K562 (cell line): ENCODE results near the gene PXN. TPM values are rescaled to one million over a fixed set of nuclear protein-coding genes. Genes with fewer than 3 reads are reported as not detected.
A peak's percentile ranks its signal among the peaks of the same experiment; 100 is the strongest.

Source experiments
- ATAC-seq: fragments of 200-7000 bp; cut with Tn5 transposase; 3 replicates; pipeline ENCODE4 v1.9.1; 2020; ENCODE audit warnings: moderate library complexity
- BruUV-seq: library from RNA; stranded (reverse); fragments of 400-500 nt; replicated peaks from 2 replicates; lab custom pipeline; 2021; lab: Mats Ljungman, UMichigan
- CTCF ChIA-PET: fragments of 300-600 bp; formaldehyde crosslinking; extraction: SDS; loops from one replicate; lab custom pipeline; 2021; ENCODE audit warnings: low intra/inter-chr PET ratio; lab: Yijun Ruan, JAX
- POLR2A ChIA-PET: fragments of 300-600, 350-650 bp; sonication (Branson Sonifier 250); formaldehyde crosslinking; extraction: SDS; loops from one replicate; lab custom pipeline; 2021; ENCODE audit warnings: antibody characterized with exemption, inconsistent platforms; lab: Yijun Ruan, JAX
- DNase-seq, 4 experiments: peaks; one replicate each; pipeline versions ENCODE4 v3.0.0 to v3.0.0-alpha.2; 2011 to 2018; ENCODE audit warnings: low spot score in 3 of 4, mixed read lengths in 3 of 4; ENCODE audit errors: extremely low read depth in 1 of 4
- FAIRE-seq: peaks from 2 replicates; lab custom pipeline; 2011; peaks lifted over from hg19 to GRCh38; lab: Jason Lieb, UNC
- H2AFZ ChIP-seq: 2 replicates; pipeline ENCODE4 v1.6.0; 2011; ENCODE audit warnings: low read depth, low read length, control low read depth, inconsistent platforms
- H3K27ac ChIP-seq: fragments of 200-600 bp; 3 replicates; pipeline ENCODE4 v1.8.0; 2011; ENCODE audit warnings: low read depth, mild to moderate bottlenecking, control low read depth, inconsistent platforms, low read length, moderate library complexity, mixed read lengths; ENCODE audit errors: extremely low read depth
- H3K27me3 ChIP-seq, 2 experiments: fragments of 300-600 bp in 1 of 2; 2 replicates in 1 of 2; 3 replicates in 1 of 2; pipeline versions ENCODE4 v1.6.0 to v1.8.0; 2011; ENCODE audit warnings: inconsistent platforms in 2 of 2, low read length in 2 of 2, mild to moderate bottlenecking in 1 of 2, mixed read lengths in 1 of 2, moderate library complexity in 1 of 2; ENCODE audit not compliant: control insufficient read depth in 2 of 2, insufficient read depth in 2 of 2
- H3K36me3 ChIP-seq: fragments of 300-600 bp; 3 replicates; pipeline ENCODE4 v1.8.0; 2011; ENCODE audit warnings: mild to moderate bottlenecking, low read length, inconsistent platforms; ENCODE audit not compliant: control insufficient read depth, insufficient read depth
- H3K4me1 ChIP-seq, 2 experiments: fragments of 200-600 bp in 1 of 2; replicated peaks in 1 of 2; 2 replicates in 1 of 2; 3 replicates in 1 of 2; pipeline versions ENCODE4 v1.5.1 to v1.8.0; 2011; ENCODE audit warnings: inconsistent platforms in 2 of 2, low read length in 2 of 2, mild to moderate bottlenecking in 1 of 2, mixed read lengths in 1 of 2, moderate library complexity in 1 of 2; ENCODE audit not compliant: control insufficient read depth in 2 of 2, insufficient read depth in 2 of 2
- H3K4me2 ChIP-seq: 2 replicates; pipeline ENCODE4 v1.6.1; 2011; ENCODE audit warnings: low read length, control low read depth, inconsistent platforms, mixed read lengths; ENCODE audit not compliant: insufficient read depth
- H3K4me3 ChIP-seq: fragments of 200-600 bp; sonication (generic), shearing (Covaris generic); 2 replicates; pipeline ENCODE4 v1.5.1; 2016; ENCODE audit warnings: control low read depth, inconsistent platforms
- H3K79me2 ChIP-seq: fragments of 200-600 bp; 3 replicates; pipeline ENCODE4 v1.8.0; 2011; ENCODE audit warnings: low read length, inconsistent platforms; ENCODE audit not compliant: control insufficient read depth, insufficient read depth
- H3K9ac ChIP-seq, 2 experiments: 2 replicates each; pipeline versions ENCODE4 v1.6.0 to v1.6.1; 2011; ENCODE audit warnings: low read depth in 2 of 2, low read length in 2 of 2, control low read depth in 1 of 2, inconsistent platforms in 1 of 2, mild to moderate bottlenecking in 1 of 2, mixed read lengths in 1 of 2; ENCODE audit not compliant: insufficient read depth in 1 of 2
- H3K9me1 ChIP-seq: one replicate; pipeline ENCODE4 v1.6.0; 2011; ENCODE audit warnings: inconsistent platforms, mild to moderate bottlenecking, low read length, moderate library complexity; ENCODE audit not compliant: control insufficient read depth, insufficient read depth
- H3K9me3 ChIP-seq: replicated peaks from 2 replicates; pipeline ENCODE4 v1.5.1; 2011; ENCODE audit warnings: low read depth, low read length, inconsistent platforms; ENCODE audit not compliant: control insufficient read depth, insufficient read depth
- H4K20me1 ChIP-seq: replicated peaks from 2 replicates; pipeline ENCODE4 v1.6.1; 2011; ENCODE audit warnings: low read length, inconsistent platforms, mixed read lengths; ENCODE audit not compliant: control insufficient read depth, insufficient read depth
- EP400 ChIP-seq: fragments of 450-650 bp; IDR thresholded peaks from 2 replicates; pipeline ENCODE4 v1.6.1; 2017; ENCODE audit warnings: antibody characterized with exemption, mild to moderate bottlenecking, moderate library complexity
- HINFP ChIP-seq: fragments of 450-650 bp; conservative IDR thresholded peaks from 2 replicates; pipeline ENCODE4 v1.6.1; 2016; ENCODE audit warnings: missing genetic modification characterization, low read depth, mild to moderate bottlenecking, control low read depth, missing compliant biosample characterization
- L3MBTL2 ChIP-seq: fragments of 450-650 bp; IDR thresholded peaks from 2 replicates; pipeline ENCODE4 v1.6.1; 2016; ENCODE audit warnings: mild to moderate bottlenecking, moderate library complexity
- MCM3 ChIP-seq: fragments of 450-650 bp; IDR thresholded peaks from 2 replicates; pipeline ENCODE4 v1.6.1; 2016
- POLR2A ChIP-seq: fragments of 450-650 bp; conservative IDR thresholded peaks from 2 replicates; pipeline ENCODE4 v1.6.1; 2016
- POLR2AphosphoS2 ChIP-seq: IDR thresholded peaks from 2 replicates; pipeline ENCODE4 v1.6.1; 2012; ENCODE audit warnings: low read length, improper control_type of control experiment
- RBFOX2 ChIP-seq: fragments of 200-400 bp; formaldehyde crosslinking; IDR thresholded peaks from 2 replicates; pipeline ENCODE4 v1.6.1; 2017; ENCODE audit warnings: low read depth, mild to moderate bottlenecking, low read length, moderate library complexity
- SIN3A ChIP-seq, 2 experiments: fragments of 150-350 bp in 1 of 2; IDR thresholded peaks; 2 replicates each; pipeline ENCODE4 v1.6.1; 2011 to 2016; ENCODE audit warnings: borderline replicate concordance in 2 of 2, low read depth in 2 of 2, low read length in 2 of 2, mild to moderate bottlenecking in 2 of 2, moderate library complexity in 2 of 2; ENCODE audit not compliant: control insufficient read depth in 1 of 2
- TOE1 ChIP-seq, 2 experiments: fragments of 450-650 bp in 1 of 2; sonication (generic) in 1 of 2; formaldehyde crosslinking in 1 of 2; IDR thresholded peaks; 2 replicates each; pipeline versions ENCODE4 v1.7.1 to v1.8.0; 2016 to 2022; ENCODE audit warnings: borderline replicate concordance in 2 of 2, mild to moderate bottlenecking in 2 of 2, antibody characterized with exemption in 1 of 2, inconsistent platforms in 1 of 2, low read depth in 1 of 2, missing genetic modification reagents in 1 of 2, moderate library complexity in 1 of 2
- ZNF224 ChIP-seq: sonication (generic); formaldehyde crosslinking; IDR thresholded peaks from 2 replicates; pipeline ENCODE4 v1.8.0; 2022; ENCODE audit warnings: mild to moderate bottlenecking, missing genetic modification reagents
- ZNF408 ChIP-seq: fragments of 250-450 bp; sonication (Bioruptor Pico); IDR thresholded peaks from 2 replicates; pipeline ENCODE4 v1.4.0; 2020; ENCODE audit warnings: low read depth, mild to moderate bottlenecking, moderate library complexity
- ZNF699 ChIP-seq: fragments of 250-450 bp; sonication (Bioruptor Pico); IDR thresholded peaks from 2 replicates; pipeline ENCODE4 v1.8.0; 2021; ENCODE audit warnings: mild to moderate bottlenecking, moderate library complexity; ENCODE audit not compliant: insufficient replicate concordance
- WGBS: fragments of 100-300 bp; shearing (Covaris generic); methylation state at CpG from one replicate; pipeline ENCODE4 v1.1.6; 2016; ENCODE audit warnings: low coverage, mixed read lengths; ENCODE audit not compliant: insufficient coverage; ENCODE audit errors: missing lambda C conversion rate; 5-methylcytosine and 5-hydroxymethylcytosine counted together
- in situ Hi-C: fragments of 300-500 bp; cut with MboI; formaldehyde crosslinking; loops from 4 replicates; pipeline ENCODE4 v1.15.0; 2018; ENCODE audit warnings: inconsistent platforms, mixed read lengths
- intact Hi-C: fragments of 100-400 bp; cut with micrococcal nuclease; formaldehyde crosslinking; loops from 2 replicates; pipeline ENCODE4 v1.14.2; 2022
- polyA plus RNA-seq, 8 experiments: library from polyadenylated mRNA; depleted of rRNA in 4 of 8; stranded (reverse) in 5 of 8; unstranded in 3 of 8; fragments of >200 nt; fragmentation: Nextera tagmentation in 2 of 8; fragmentation: Illumina TruSeq in 1 of 8; extraction: Ambion mirVana in 2 of 8; extraction: Trizol in 1 of 8; gene quantifications; 2 replicates each; pipeline versions ENCODE4 v1.2.1 to v1.2.3, GENCODE V29; 2011 to 2014; ENCODE audit warnings: inconsistent platforms in 1 of 8, missing spikeins in 1 of 8
- total RNA-seq, 7 experiments: library from RNA; depleted of rRNA in 6 of 7; stranded (reverse); fragments of >200 nt in 6 of 7; fragmentation: Illumina TruSeq in 2 of 7; extraction: Trizol in 2 of 7; gene quantifications; 2 replicates each; pipeline versions ENCODE4 v1.2.1 to v1.2.3, GENCODE V29; 2011 to 2021; ENCODE audit warnings: low replicate concordance in 1 of 7
- TF ChIP-seq, protein P1 (sequence below): fragments of 450-650 bp; IDR thresholded peaks from 2 replicates; pipeline ENCODE4 v1.6.1; 2016; ENCODE audit warnings: low read depth

PXN gene
- total and polyA plus RNA-seq, 9 of the 15 experiments (the other 6 are each of a cell fraction or from before 2014, with no cell fraction given) = 4.0 to 74.1 (median 18.6) TPM

DNA sequence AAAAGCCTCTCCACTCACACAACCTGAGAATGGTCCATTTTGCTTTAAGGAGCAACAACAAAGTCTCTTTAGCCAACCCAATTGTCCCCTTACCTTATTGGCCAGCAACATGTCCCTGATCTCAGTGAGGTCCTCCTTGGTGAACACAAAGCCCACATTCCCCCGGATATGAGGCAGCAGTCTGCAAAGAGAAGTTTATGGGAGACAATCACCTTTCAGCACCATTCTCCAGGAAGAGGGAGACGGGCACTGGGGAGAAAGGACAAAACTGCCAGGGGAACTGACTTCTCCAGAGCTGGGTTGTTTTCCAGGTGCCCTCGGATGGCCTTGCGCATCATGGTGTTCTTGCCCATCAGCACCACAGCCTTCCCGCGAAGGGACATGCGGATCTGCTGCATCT is 66.5 kb downstream of the PXN start:
- POLR2A ChIA-PET = interaction anchor here (0.8 to 12.6 kb wide), 10 partner anchors 12 to 196 kb away, joined by 3 to 331 read pairs (median 58); partner anchors contain the start of genes PXN, RAB35, RNU4-1 and RNU4-2
- Histone ChIP-seq H3K36me3 (peaks cover 52% of the 10 kb centered on the region), H3K9me1 (no peaks in the 10 kb centered on the region), H4K20me1 (peaks cover 32% of the 10 kb centered on the region), H3K4me2 (peak overlapping the region; percentile 100), H3K27ac (peak overlapping the region; percentile 92), H2AFZ (no peak overlapping the region), H3K9ac (peak overlapping the region; percentile 95 to 98), H3K4me1 (peaks cover 14 to 31% of the 10 kb centered on the region in 2 experiments; a peak in 4 of 5 replicates), H3K9me3 (no peaks in the 10 kb centered on the region), H3K27me3 (no peaks in the 10 kb centered on the region), H3K79me2 (peaks cover 82% of the 10 kb centered on the region), H3K4me3 (peak overlapping the region; percentile 84)
- BruUV-seq = no TSS peak
- intact Hi-C loops (no loop called here), in situ Hi-C loops (no loop called here)
- FAIRE-seq (no peak), ATAC-seq (no peak), DNase-seq (no peak)
- WGBS = 8% methylated on average over 7 of the region's 7 CpGs
- CTCF ChIA-PET = no interaction called here
- TF ChIP-seq POLR2A (peak; percentile 43), TOE1 (IDR thresholded peaks at IDR 0.05; ENCODE audit: borderline replicate concordance) (no peak), TOE1 (CRISPR knock-in tag; IDR thresholded peaks at IDR 0.05; ENCODE audit: borderline replicate concordance, low read depth) (peak; percentile 36; the same call in 1 of the 2 replicates), RBFOX2 (peak; percentile 2; the same call in 1 of the 2 replicates), ZNF408 (CRISPR knock-in tag) (no peak), SIN3A (IDR thresholded peaks at IDR 0.05; ENCODE audit: borderline replicate concordance in 2 of 2, control insufficient read depth in 1 of 2, low read depth in 2 of 2, low read length in 2 of 2) (0 out of 4 replicates have a peak, but pooled peaks of 1 of the 2 experiments have one; percentile 3), EP400 (no peak), POLR2AphosphoS2 (peak; percentile 31; the same call in 1 of the 2 replicates), HINFP (tag) (peak; percentile 76), ZNF699 (CRISPR knock-in tag) (no peak), L3MBTL2 (no peak), MCM3 (no peak), ZNF224 (CRISPR knock-in tag) (no peak)
- TF ChIP-seq, protein P1, sequence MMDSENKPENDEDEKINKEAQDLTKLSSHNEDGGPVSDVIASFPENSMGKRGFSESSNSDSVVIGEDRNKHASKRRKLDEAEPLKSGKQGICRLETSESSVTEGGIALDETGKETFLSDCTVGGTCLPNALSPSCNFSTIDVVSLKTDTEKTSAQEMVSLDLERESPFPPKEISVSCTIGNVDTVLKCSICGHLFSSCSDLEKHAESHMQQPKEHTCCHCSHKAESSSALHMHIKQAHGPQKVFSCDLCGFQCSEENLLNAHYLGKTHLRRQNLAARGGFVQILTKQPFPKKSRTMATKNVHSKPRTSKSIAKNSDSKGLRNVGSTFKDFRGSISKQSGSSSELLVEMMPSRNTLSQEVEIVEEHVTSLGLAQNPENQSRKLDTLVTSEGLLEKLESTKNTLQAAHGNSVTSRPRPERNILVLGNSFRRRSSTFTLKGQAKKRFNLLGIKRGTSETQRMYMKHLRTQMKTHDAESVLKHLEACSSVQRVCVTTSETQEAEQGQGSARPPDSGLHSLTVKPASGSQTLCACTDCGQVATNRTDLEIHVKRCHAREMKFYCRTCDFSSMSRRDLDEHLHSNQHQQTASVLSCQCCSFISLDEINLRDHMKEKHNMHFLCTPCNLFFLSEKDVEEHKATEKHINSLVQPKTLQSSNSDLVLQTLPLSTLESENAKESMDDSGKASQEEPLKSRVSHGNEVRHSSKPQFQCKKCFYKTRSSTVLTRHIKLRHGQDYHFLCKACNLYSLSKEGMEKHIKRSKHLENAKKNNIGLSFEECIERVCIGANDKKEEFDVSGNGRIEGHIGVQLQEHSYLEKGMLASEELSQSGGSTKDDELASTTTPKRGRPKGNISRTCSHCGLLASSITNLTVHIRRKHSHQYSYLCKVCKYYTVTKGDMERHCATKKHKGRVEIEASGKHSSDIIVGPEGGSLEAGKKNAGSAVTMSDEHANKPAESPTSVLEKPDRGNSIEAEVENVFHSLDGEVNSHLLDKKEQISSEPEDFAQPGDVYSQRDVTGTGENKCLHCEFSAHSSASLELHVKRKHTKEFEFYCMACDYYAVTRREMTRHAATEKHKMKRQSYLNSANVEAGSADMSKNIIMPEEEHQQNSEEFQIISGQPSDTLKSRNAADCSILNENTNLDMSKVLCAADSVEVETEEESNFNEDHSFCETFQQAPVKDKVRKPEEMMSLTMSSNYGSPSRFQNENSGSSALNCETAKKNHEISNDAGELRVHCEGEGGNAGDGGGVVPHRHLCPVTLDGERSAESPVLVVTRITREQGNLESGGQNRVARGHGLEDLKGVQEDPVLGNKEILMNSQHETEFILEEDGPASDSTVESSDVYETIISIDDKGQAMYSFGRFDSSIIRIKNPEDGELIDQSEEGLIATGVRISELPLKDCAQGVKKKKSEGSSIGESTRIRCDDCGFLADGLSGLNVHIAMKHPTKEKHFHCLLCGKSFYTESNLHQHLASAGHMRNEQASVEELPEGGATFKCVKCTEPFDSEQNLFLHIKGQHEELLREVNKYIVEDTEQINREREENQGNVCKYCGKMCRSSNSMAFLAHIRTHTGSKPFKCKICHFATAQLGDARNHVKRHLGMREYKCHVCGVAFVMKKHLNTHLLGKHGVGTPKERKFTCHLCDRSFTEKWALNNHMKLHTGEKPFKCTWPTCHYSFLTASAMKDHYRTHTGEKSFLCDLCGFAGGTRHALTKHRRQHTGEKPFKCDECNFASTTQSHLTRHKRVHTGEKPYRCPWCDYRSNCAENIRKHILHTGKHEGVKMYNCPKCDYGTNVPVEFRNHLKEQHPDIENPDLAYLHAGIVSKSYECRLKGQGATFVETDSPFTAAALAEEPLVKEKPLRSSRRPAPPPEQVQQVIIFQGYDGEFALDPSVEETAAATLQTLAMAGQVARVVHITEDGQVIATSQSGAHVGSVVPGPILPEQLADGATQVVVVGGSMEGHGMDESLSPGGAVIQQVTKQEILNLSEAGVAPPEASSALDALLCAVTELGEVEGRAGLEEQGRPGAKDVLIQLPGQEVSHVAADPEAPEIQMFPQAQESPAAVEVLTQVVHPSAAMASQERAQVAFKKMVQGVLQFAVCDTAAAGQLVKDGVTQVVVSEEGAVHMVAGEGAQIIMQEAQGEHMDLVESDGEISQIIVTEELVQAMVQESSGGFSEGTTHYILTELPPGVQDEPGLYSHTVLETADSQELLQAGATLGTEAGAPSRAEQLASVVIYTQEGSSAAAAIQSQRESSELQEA = no peak
